Liver (tissue), 9 donors: ENCODE data around the gene ANKRD29. TPM values are rescaled to one million over a fixed set of nuclear protein-coding genes. Genes with fewer than 3 reads are reported as not detected.
A peak's percentile ranks its signal among the peaks of the same experiment; 100 is the strongest.

Experiments
- DNase-seq: peaks from one replicate; pipeline ENCODE4 v3.0.0-alpha.2; 2017; ENCODE audit warnings: low spot score
- H3K27ac ChIP-seq, 2 donors: one replicate each; pipeline ENCODE4 v1.7.0; 2013; ENCODE audit warnings: inconsistent platforms in 2 of 2, low read length in 2 of 2, control low read depth in 1 of 2, low read depth in 1 of 2, mild to moderate bottlenecking in 1 of 2
- H3K27me3 ChIP-seq, 4 donors: one replicate each; pipeline versions ENCODE4 v1.6.1 to v1.7.0; 2013; ENCODE audit warnings: low read length in 3 of 4, inconsistent platforms in 1 of 4, mild to moderate bottlenecking in 1 of 4, moderate library complexity in 1 of 4; ENCODE audit not compliant: control insufficient read depth in 4 of 4, insufficient read depth in 4 of 4
- H3K36me3 ChIP-seq, 4 donors: one replicate each; pipeline versions ENCODE4 v1.6.1 to v1.7.0; 2013; ENCODE audit warnings: low read length in 3 of 4, mild to moderate bottlenecking in 3 of 4, low read depth in 1 of 4, moderate library complexity in 1 of 4; ENCODE audit not compliant: control insufficient read depth in 4 of 4, insufficient read depth in 3 of 4
- H3K4me1 ChIP-seq, 4 donors: one replicate each; pipeline versions ENCODE4 v1.6.1 to v1.7.0; 2013; ENCODE audit warnings: low read length in 3 of 4, mild to moderate bottlenecking in 3 of 4, moderate library complexity in 1 of 4; ENCODE audit not compliant: control insufficient read depth in 4 of 4, insufficient read depth in 4 of 4
- H3K4me3 ChIP-seq, 3 donors: one replicate each; pipeline versions ENCODE4 v1.6.1 to v1.7.0; 2013; ENCODE audit warnings: low read length in 3 of 3, control low read depth in 1 of 3, low read depth in 1 of 3, mild to moderate bottlenecking in 1 of 3
- H3K9ac ChIP-seq, 2 donors: one replicate each; pipeline ENCODE4 v1.7.0; 2013; ENCODE audit warnings: low read length in 2 of 2, mild to moderate bottlenecking in 2 of 2, moderate library complexity in 2 of 2, control low read depth in 1 of 2, low read depth in 1 of 2
- H3K9me3 ChIP-seq, 4 donors: one replicate each; pipeline versions ENCODE4 v1.6.1 to v1.7.0; 2013; ENCODE audit warnings: low read length in 3 of 4; ENCODE audit not compliant: control insufficient read depth in 4 of 4
- CTCF ChIP-seq: fragments of 150-350 bp; IDR thresholded peaks from 2 replicates; pipeline ENCODE4 v1.5.1; 2017; ENCODE audit warnings: improper control_type of control experiment, low read depth, low read length; ENCODE audit not compliant: missing input control
- EGR1 ChIP-seq, 2 donors: IDR thresholded peaks; 2 replicates each; pipeline ENCODE4 v1.6.1; 2016 to 2018; ENCODE audit warnings: antibody characterized with exemption in 2 of 2, low read depth in 2 of 2
- FOXA1 ChIP-seq: IDR thresholded peaks from 2 replicates; pipeline ENCODE4 v1.6.1; 2016; ENCODE audit warnings: antibody characterized with exemption
- FOXA2 ChIP-seq: IDR thresholded peaks from 2 replicates; pipeline ENCODE4 v1.6.1; 2016; ENCODE audit warnings: antibody characterized with exemption
- GABPA ChIP-seq, 2 donors: IDR thresholded peaks in 1 of 2; conservative IDR thresholded peaks in 1 of 2; 2 replicates each; pipeline ENCODE4 v1.6.1; 2016; ENCODE audit warnings: antibody characterized with exemption in 2 of 2, mild to moderate bottlenecking in 1 of 2, moderate library complexity in 1 of 2
- HNF4A ChIP-seq, 2 donors: conservative IDR thresholded peaks; 2 replicates each; pipeline ENCODE4 v1.6.1; 2016; ENCODE audit warnings: antibody characterized with exemption in 2 of 2, mild to moderate bottlenecking in 2 of 2
- JUND ChIP-seq, 2 donors: IDR thresholded peaks; 2 replicates each; pipeline ENCODE4 v1.6.1; 2016; ENCODE audit warnings: antibody characterized with exemption in 2 of 2
- NR2F2 ChIP-seq: IDR thresholded peaks from 2 replicates; pipeline ENCODE4 v1.6.1; 2016; ENCODE audit warnings: antibody characterized with exemption
- RAD21 ChIP-seq, 2 donors: IDR thresholded peaks; 2 replicates each; pipeline ENCODE4 v1.6.1; 2016; ENCODE audit warnings: antibody characterized with exemption in 2 of 2, mild to moderate bottlenecking in 2 of 2
- REST ChIP-seq: IDR thresholded peaks from 2 replicates; pipeline ENCODE4 v1.6.1; 2016; ENCODE audit warnings: antibody characterized with exemption, mild to moderate bottlenecking
- RXRA ChIP-seq, 2 donors: IDR thresholded peaks; 2 replicates each; pipeline ENCODE4 v1.6.1; 2017 to 2018; ENCODE audit warnings: antibody characterized with exemption in 2 of 2, mild to moderate bottlenecking in 1 of 2
- SP1 ChIP-seq: IDR thresholded peaks from 2 replicates; pipeline ENCODE4 v1.6.1; 2018; ENCODE audit warnings: antibody characterized with exemption, mild to moderate bottlenecking
- TAF1 ChIP-seq: conservative IDR thresholded peaks from 2 replicates; pipeline ENCODE4 v1.6.1; 2016; ENCODE audit warnings: antibody characterized with exemption, mild to moderate bottlenecking
- YY1 ChIP-seq: IDR thresholded peaks from 2 replicates; pipeline ENCODE4 v1.6.1; 2016; ENCODE audit warnings: antibody characterized with exemption, mild to moderate bottlenecking
- ZBTB33 ChIP-seq: IDR thresholded peaks from 2 replicates; pipeline ENCODE4 v1.6.1; 2016; ENCODE audit warnings: antibody characterized with exemption
- WGBS: extraction: QIAGEN DNeasy Blood & Tissue Kit; methylation state at CpG from one replicate; pipeline ENCODE4 v1.1.7; 2013; 5-methylcytosine and 5-hydroxymethylcytosine counted together
- polyA plus RNA-seq, 2 donors: library from polyadenylated mRNA; stranded (reverse) in 1 of 2; unstranded in 1 of 2; fragments of 200-250 nt in 1 of 2; fragments of >200 nt in 1 of 2; fragmentation: Nextera tagmentation in 1 of 2; extraction: Ambion mirVana in 1 of 2; gene quantifications; one replicate each; pipeline versions ENCODE4 v1.2.1 to v1.2.3, GENCODE V29; 2013 to 2015
- total RNA-seq, 2 donors: library from RNA; depleted of rRNA; stranded (reverse); fragments of >200 nt; gene quantifications; one replicate each; pipeline ENCODE4 v1.2.3, GENCODE V29; 2014
- TF ChIP-seq, protein P1 (sequence below): IDR thresholded peaks from 2 replicates; pipeline ENCODE4 v1.6.1; 2016; ENCODE audit warnings: antibody characterized with exemption
- TF ChIP-seq, protein P2 (sequence below): IDR thresholded peaks from 2 replicates; pipeline ENCODE4 v1.6.1; 2016; ENCODE audit warnings: antibody characterized with exemption
- donor health status: healthy.
- donor health status: healthy.
- donor health status: healthy.
- donor health status: healthy.
- donor health status: healthy.

Gene ANKRD29
- total and polyA plus RNA-seq, 4 donors = 0.14 to 0.50 (median 0.33) TPM

GRCh38 chr18:23591011-23591410 is 71.7 kb downstream of the ANKRD29 start:
- Histone ChIP-seq H3K4me1 (peaks cover 0 to 6% (median 3%) of the 10 kb centered on the region in 4 donors), H3K4me3 (no peak overlapping the region), H3K9me3 (no peaks in the 10 kb centered on the region), H3K36me3 (no peaks in the 10 kb centered on the region), H3K27me3 (no peaks in the 10 kb centered on the region), H3K27ac (no peak overlapping the region), H3K9ac (no peak overlapping the region)
- 1% methylated on average over 1 of the region's 1 CpG for WGBS
- DNase-seq = no peak
- no peak for TF ChIP-seq HNF4A (conservative IDR thresholded peaks at IDR 0.05)

GRCh38 chr18:23588836-23589560 is 73.7 kb downstream of the ANKRD29 start:
- Histone ChIP-seq H3K4me1 (peaks cover 0 to 21% (median 10%) of the 10 kb centered on the region in 4 donors), H3K9me3 (no peaks in the 10 kb centered on the region), H3K27ac (no peak overlapping the region), H3K4me3 (no peak overlapping the region), H3K9ac (no peak overlapping the region), H3K36me3 (no peaks in the 10 kb centered on the region), H3K27me3 (no peaks in the 10 kb centered on the region)
- TF ChIP-seq HNF4A (conservative IDR thresholded peaks at IDR 0.05) (no peak), SP1 (no peak), FOXA2 (no peak), RXRA (IDR thresholded peaks at IDR 0.05) (no peak), JUND (IDR thresholded peaks at IDR 0.05) (no peak)
- DNase-seq = no peak
- WGBS = 93% methylated on average over 11 of the region's 11 CpGs

- peaks cover 0 to 30% (median 12%) of the 10 kb centered on the region in 4 donors for H3K4me1 ChIP-seq
- H3K9me3 ChIP-seq = no peaks in the 10 kb centered on the region
- no peak for DNase-seq
- H3K4me3 ChIP-seq = peak overlapping the region in 1 of 3 donors; percentile 84
- H3K9ac ChIP-seq = peak overlapping the region; percentile 42 to 45
- TF ChIP-seq CTCF (no peak), RAD21 (IDR thresholded peaks at IDR 0.05) (no peak), TAF1 (no peak), EGR1 (IDR thresholded peaks at IDR 0.05; ENCODE audit: low read depth in 2 of 2) (no peak), REST (no peak), GABPA (IDR thresholded peaks at IDR 0.05 in 1 of 2, conservative IDR thresholded peaks at IDR 0.05 in 1 of 2) (no peak), SP1 (no peak), HNF4A (conservative IDR thresholded peaks at IDR 0.05) (no peak), FOXA2 (no peak), JUND (IDR thresholded peaks at IDR 0.05) (no peak), ZBTB33 (no peak), FOXA1 (no peak), NR2F2 (no peak), RXRA (IDR thresholded peaks at IDR 0.05) (no peak), YY1 (no peak)
- TF ChIP-seq, protein P1, sequence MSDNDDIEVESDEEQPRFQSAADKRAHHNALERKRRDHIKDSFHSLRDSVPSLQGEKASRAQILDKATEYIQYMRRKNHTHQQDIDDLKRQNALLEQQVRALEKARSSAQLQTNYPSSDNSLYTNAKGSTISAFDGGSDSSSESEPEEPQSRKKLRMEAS = no peak
- TF ChIP-seq, protein P2, sequence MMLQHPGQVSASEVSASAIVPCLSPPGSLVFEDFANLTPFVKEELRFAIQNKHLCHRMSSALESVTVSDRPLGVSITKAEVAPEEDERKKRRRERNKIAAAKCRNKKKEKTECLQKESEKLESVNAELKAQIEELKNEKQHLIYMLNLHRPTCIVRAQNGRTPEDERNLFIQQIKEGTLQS = no peak
- peak overlapping the region in 1 of 2 donors; percentile 100 for H3K27ac ChIP-seq
- H3K27me3 ChIP-seq = no peaks in the 10 kb centered on the region
- no peaks in the 10 kb centered on the region for H3K36me3 ChIP-seq
- WGBS = 26% methylated on average over 7 of the region's 7 CpGs
These were observed 75.5 kb downstream of the ANKRD29 start for GRCh38 chr18:23587220-23587642.
